A549 (cell line): ENCODE data around the gene ZNF92. TPM values are rescaled to one million over a fixed set of nuclear protein-coding genes. Genes with fewer than 3 reads are reported as not detected.
"Not testable (repeated sequence)": the region's sequence is repeated elsewhere in the genome, so short reads cannot be mapped to it uniquely, and the experiment has no call there.

Source experiments
- ATAC-seq, 2 experiments: fragments of 200-7000 bp in 1 of 2; fragments of >200 bp in 1 of 2; cut with Nextera tagmentation in 1 of 2; cut with Tn5 transposase in 1 of 2; 3 replicates each; pipeline versions ENCODE4 v1.8.0 to v1.9.1; 2018 to 2020; ENCODE audit warnings: mild to moderate bottlenecking in 1 of 2, moderate library complexity in 1 of 2
- CTCF ChIA-PET: fragments of 300-600 bp; sonication (Branson Sonifier 250); formaldehyde crosslinking; extraction: SDS; loops from one replicate; lab custom pipeline; 2021; ENCODE audit warnings: antibody characterized with exemption, inconsistent platforms; lab: Yijun Ruan, JAX
- POLR2A ChIA-PET: fragments of 350-600 bp; formaldehyde crosslinking; extraction: SDS; loops from one replicate; lab custom pipeline; 2021; ENCODE audit warnings: antibody characterized with exemption, inconsistent platforms; lab: Yijun Ruan, JAX
- DNase-seq, 2 experiments: peaks; one replicate each; pipeline versions ENCODE4 v3.0.0 to v3.0.0-alpha.2; 2011 to 2016; ENCODE audit warnings: low read depth in 1 of 2, low spot score in 1 of 2
- FAIRE-seq: peaks from 2 replicates; lab custom pipeline; 2011; peaks lifted over from hg19 to GRCh38; lab: Jason Lieb, UNC
- H3K27ac ChIP-seq, 2 experiments: fragments of >200 bp; sonication (Bioruptor Twin); formaldehyde crosslinking; 3 replicates each; pipeline ENCODE4 v1.5.1; 2016 to 2017
- H3K4me1 ChIP-seq: fragments of >200 bp; sonication (Bioruptor Twin); formaldehyde crosslinking; 3 replicates; pipeline ENCODE4 v1.6.1; 2016
- H3K4me2 ChIP-seq: fragments of >200 bp; sonication (Bioruptor Twin); formaldehyde crosslinking; 3 replicates; pipeline ENCODE4 v1.6.1; 2016
- H3K4me3 ChIP-seq: fragments of >200 bp; sonication (Bioruptor Twin); formaldehyde crosslinking; 3 replicates; pipeline ENCODE4 v1.5.1; 2016
- H3K9me3 ChIP-seq: fragments of >200 bp; sonication (Bioruptor Twin); formaldehyde crosslinking; 3 replicates; pipeline ENCODE4 v1.6.1; 2016
- BHLHE40 ChIP-seq: IDR thresholded peaks from 2 replicates; pipeline ENCODE4 v1.6.1; 2012; ENCODE audit warnings: low read depth, low read length, inconsistent platforms
- CBX8 ChIP-seq: fragments of 200-600 bp; sonication (generic); IDR thresholded peaks from 2 replicates; pipeline ENCODE4 v1.6.1; 2016
- CEBPB ChIP-seq, 2 experiments: fragments of >200 bp in 1 of 2; sonication (Bioruptor Twin) in 1 of 2; formaldehyde crosslinking in 1 of 2; IDR thresholded peaks; 2 replicates each; pipeline ENCODE4 v1.6.1; 2012 to 2016
- EHF ChIP-seq: fragments of 250-450 bp; sonication (Bioruptor Pico); IDR thresholded peaks from 2 replicates; pipeline ENCODE4 v1.5.0; 2020; ENCODE audit warnings: mild to moderate bottlenecking
- EP300 ChIP-seq, 2 experiments: fragments of >200 bp; sonication (Bioruptor Twin); formaldehyde crosslinking; IDR thresholded peaks; 2 replicates in 1 of 2; 3 replicates in 1 of 2; pipeline ENCODE4 v1.6.1; 2016 to 2017
- ESRRA ChIP-seq: fragments of 150-350 bp; IDR thresholded peaks from 2 replicates; pipeline ENCODE4 v1.6.1; 2014; ENCODE audit warnings: mild to moderate bottlenecking, low read length, borderline replicate concordance
- FOSL2 ChIP-seq, 2 experiments: fragments of 450-650 bp in 1 of 2; fragments of >200 bp in 1 of 2; sonication (Bioruptor Twin) in 1 of 2; formaldehyde crosslinking; IDR thresholded peaks; 2 replicates each; pipeline versions ENCODE4 v1.5.0 to v1.6.1; 2016 to 2020; ENCODE audit warnings: mild to moderate bottlenecking in 1 of 2, moderate library complexity in 1 of 2
- FOXS1 ChIP-seq: fragments of 250-450 bp; sonication (Bioruptor Pico); IDR thresholded peaks from 2 replicates; pipeline ENCODE4 v1.5.0; 2020; ENCODE audit warnings: mild to moderate bottlenecking, moderate library complexity
- HOXB13 ChIP-seq: fragments of 250-450 bp; sonication (Bioruptor Pico); IDR thresholded peaks from 2 replicates; pipeline ENCODE4 v1.5.0; 2020; ENCODE audit warnings: low read depth, mild to moderate bottlenecking, moderate library complexity
- JUNB ChIP-seq: fragments of >200 bp; sonication (Bioruptor Twin); formaldehyde crosslinking; IDR thresholded peaks from 2 replicates; pipeline ENCODE4 v1.6.1; 2016
- KDM1A ChIP-seq: fragments of 200-600 bp; sonication (generic); IDR thresholded peaks from 2 replicates; pipeline ENCODE4 v1.6.1; 2016; ENCODE audit warnings: low read depth, mild to moderate bottlenecking
- NPAS2 ChIP-seq: fragments of 250-450 bp; sonication (Bioruptor Pico); IDR thresholded peaks from 2 replicates; pipeline ENCODE4 v1.8.0; 2022; ENCODE audit warnings: mild to moderate bottlenecking, moderate library complexity, borderline replicate concordance
- POLR2A ChIP-seq: IDR thresholded peaks from 2 replicates; pipeline ENCODE4 v1.6.1; 2012; ENCODE audit warnings: mild to moderate bottlenecking, low read length
- POLR2AphosphoS2 ChIP-seq: conservative IDR thresholded peaks from 2 replicates; pipeline ENCODE4 v1.6.1; 2012; ENCODE audit warnings: low read length, improper control_type of control experiment, inconsistent platforms
- RARB ChIP-seq: fragments of 250-450 bp; sonication (Bioruptor Pico); IDR thresholded peaks from 2 replicates; pipeline ENCODE4 v1.8.0; 2021; ENCODE audit warnings: mild to moderate bottlenecking, moderate library complexity
- WGBS: methylation state at CpG from one replicate; pipeline ENCODE4 v1.1.6; 2017; ENCODE audit errors: missing lambda C conversion rate; 5-methylcytosine and 5-hydroxymethylcytosine counted together
- polyA plus RNA-seq, 4 experiments: library from polyadenylated mRNA; depleted of rRNA in 3 of 4; stranded (reverse); fragments of >200 nt; fragmentation: RNase III in 1 of 4; extraction: RNeasy Plus Mini Kit Qiagen cat#74134 plus additional on column Dnase treatment in 1 of 4; gene quantifications; 2 replicates in 3 of 4; 3 replicates in 1 of 4; pipeline ENCODE4 v1.2.3, GENCODE V29; 2011 to 2017
- TF ChIP-seq, protein P1 (sequence below): fragments of 200-600 bp; sonication (generic); IDR thresholded peaks from 2 replicates; pipeline ENCODE4 v1.6.1; 2016; ENCODE audit warnings: antibody characterized with exemption, mild to moderate bottlenecking, moderate library complexity
- TF ChIP-seq, protein P2 (sequence below): fragments of 250-450 bp; sonication (Bioruptor Pico); IDR thresholded peaks from 2 replicates; pipeline ENCODE4 v1.5.0; 2020; ENCODE audit warnings: low read depth, mild to moderate bottlenecking, moderate library complexity
- TF ChIP-seq, protein P3 (sequence below): fragments of 150-350 bp; IDR thresholded peaks from 2 replicates; pipeline ENCODE4 v1.6.1; 2014; ENCODE audit warnings: low read depth, mild to moderate bottlenecking, low read length
- TF ChIP-seq, protein P4 (sequence below): fragments of >200 bp; sonication (Bioruptor Twin); formaldehyde crosslinking; IDR thresholded peaks from 3 replicates; pipeline ENCODE4 v1.6.1; 2016
- TF ChIP-seq, protein P5 (sequence below): IDR thresholded peaks from 2 replicates; pipeline ENCODE4 v1.6.1; 2012
- TF ChIP-seq, protein P6 (sequence below): IDR thresholded peaks from 2 replicates; pipeline ENCODE4 v1.6.1; 2012; ENCODE audit warnings: low read depth, borderline replicate concordance

The ZNF92 gene
- polyA plus RNA-seq, 2 of the 4 experiments (the other 2 are of a cell fraction) = 6.9 to 7.7 TPM

DNA sequence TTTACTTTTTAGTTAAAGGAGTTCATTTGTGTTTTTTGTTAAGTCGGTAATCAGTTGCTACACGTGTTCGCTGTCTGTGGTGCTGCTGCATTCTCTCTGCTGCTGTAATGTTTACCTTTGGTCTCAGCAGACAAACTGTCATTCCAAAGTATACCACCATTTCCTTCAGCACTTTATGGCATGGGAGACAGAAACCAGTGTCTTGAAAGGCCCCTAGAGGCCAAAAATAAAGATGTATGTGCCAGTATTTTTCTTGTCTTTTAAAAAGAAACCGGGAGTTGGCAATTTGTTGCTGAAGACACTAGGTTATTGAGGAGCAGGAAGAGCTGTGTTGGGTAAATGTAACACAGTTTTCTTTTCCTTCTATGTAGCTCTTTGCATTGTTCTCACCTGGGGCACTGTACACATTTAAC is 24.1 kb downstream of the ZNF92 start:
- Histone ChIP-seq H3K4me1 (no peaks in the 10 kb centered on the region), H3K27ac (no peak overlapping the region), H3K4me2 (no peak overlapping the region), H3K4me3 (no peak overlapping the region), H3K9me3 (peaks cover 69% of the 10 kb centered on the region)
- TF ChIP-seq, protein P1, sequence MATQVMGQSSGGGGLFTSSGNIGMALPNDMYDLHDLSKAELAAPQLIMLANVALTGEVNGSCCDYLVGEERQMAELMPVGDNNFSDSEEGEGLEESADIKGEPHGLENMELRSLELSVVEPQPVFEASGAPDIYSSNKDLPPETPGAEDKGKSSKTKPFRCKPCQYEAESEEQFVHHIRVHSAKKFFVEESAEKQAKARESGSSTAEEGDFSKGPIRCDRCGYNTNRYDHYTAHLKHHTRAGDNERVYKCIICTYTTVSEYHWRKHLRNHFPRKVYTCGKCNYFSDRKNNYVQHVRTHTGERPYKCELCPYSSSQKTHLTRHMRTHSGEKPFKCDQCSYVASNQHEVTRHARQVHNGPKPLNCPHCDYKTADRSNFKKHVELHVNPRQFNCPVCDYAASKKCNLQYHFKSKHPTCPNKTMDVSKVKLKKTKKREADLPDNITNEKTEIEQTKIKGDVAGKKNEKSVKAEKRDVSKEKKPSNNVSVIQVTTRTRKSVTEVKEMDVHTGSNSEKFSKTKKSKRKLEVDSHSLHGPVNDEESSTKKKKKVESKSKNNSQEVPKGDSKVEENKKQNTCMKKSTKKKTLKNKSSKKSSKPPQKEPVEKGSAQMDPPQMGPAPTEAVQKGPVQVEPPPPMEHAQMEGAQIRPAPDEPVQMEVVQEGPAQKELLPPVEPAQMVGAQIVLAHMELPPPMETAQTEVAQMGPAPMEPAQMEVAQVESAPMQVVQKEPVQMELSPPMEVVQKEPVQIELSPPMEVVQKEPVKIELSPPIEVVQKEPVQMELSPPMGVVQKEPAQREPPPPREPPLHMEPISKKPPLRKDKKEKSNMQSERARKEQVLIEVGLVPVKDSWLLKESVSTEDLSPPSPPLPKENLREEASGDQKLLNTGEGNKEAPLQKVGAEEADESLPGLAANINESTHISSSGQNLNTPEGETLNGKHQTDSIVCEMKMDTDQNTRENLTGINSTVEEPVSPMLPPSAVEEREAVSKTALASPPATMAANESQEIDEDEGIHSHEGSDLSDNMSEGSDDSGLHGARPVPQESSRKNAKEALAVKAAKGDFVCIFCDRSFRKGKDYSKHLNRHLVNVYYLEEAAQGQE = 0 out of 2 replicates have a peak, but pooled peaks have one; percentile 23
- no peak for TF ChIP-seq KDM1A
- DNase-seq = no peak
- no peak for ATAC-seq
- WGBS = 94% methylated on average over 4 of the region's 4 CpGs
- FAIRE-seq = no peak
- POLR2A ChIA-PET = interaction anchor here (0.8 kb wide), 1 partner anchor 24 kb away, joined by 6 read pairs; the partner anchor contains the start of gene ZNF92
- CTCF ChIA-PET = interaction anchor here (1.1 kb wide), 1 partner anchor 9 kb away, joined by 3 read pairs; no protein-coding TSS in a partner anchor

DNA sequence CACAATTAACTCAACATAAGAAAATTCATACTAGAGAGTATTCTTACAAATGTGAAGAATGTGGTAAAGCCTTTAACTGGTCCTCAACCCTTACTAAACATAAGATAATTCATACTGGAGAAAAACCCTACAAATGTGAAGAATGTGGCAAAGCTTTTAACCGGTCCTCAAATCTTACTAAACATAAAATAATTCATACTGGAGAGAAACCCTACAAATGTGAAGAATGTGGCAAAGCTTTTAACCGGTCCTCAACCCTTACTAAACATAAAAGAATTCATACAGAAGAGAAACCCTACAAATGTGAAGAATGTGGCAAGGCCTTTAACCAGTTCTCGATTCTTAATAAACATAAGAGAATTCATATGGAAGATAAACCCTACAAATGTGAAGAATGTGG is 25.0 kb downstream of the ZNF92 start:
- H3K9me3 ChIP-seq = peaks cover 76% of the 10 kb centered on the region
- H3K4me3 ChIP-seq, H3K4me1 ChIP-seq, H3K4me2 ChIP-seq, CTCF ChIA-PET, DNase-seq, FAIRE-seq, ATAC-seq, H3K27ac ChIP-seq: not testable (repeated sequence)
- 93% methylated on average over 3 of the region's 3 CpGs for WGBS
- POLR2A ChIA-PET = interaction anchor here (0.8 kb wide), 1 partner anchor 8 kb away, joined by 3 read pairs; no protein-coding TSS in a partner anchor

DNA sequence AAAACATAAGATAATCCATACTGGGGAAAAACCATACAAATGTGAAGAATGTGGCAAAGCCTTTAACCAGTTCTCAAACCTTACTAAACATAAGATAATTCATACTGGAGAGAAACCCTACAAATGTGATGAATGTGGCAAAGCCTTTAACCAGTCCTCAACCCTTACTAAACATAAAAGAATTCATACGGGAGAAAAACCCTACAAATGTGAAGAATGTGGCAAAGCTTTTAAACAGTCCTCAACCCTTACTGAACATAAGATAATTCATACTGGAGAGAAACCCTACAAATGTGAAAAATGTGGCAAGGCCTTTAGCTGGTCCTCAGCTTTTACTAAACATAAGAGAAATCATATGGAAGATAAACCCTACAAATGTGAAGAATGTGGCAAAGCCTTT is 25.4 kb downstream of the ZNF92 start:
- H3K4me3 ChIP-seq, CTCF ChIA-PET, H3K27ac ChIP-seq, H3K4me1 ChIP-seq, DNase-seq, FAIRE-seq, POLR2A ChIA-PET, H3K4me2 ChIP-seq, ATAC-seq: not testable (repeated sequence)
- H3K9me3 ChIP-seq = peaks cover 78% of the 10 kb centered on the region
- WGBS = 86% methylated on average over 1 of the region's 1 CpG

DNA sequence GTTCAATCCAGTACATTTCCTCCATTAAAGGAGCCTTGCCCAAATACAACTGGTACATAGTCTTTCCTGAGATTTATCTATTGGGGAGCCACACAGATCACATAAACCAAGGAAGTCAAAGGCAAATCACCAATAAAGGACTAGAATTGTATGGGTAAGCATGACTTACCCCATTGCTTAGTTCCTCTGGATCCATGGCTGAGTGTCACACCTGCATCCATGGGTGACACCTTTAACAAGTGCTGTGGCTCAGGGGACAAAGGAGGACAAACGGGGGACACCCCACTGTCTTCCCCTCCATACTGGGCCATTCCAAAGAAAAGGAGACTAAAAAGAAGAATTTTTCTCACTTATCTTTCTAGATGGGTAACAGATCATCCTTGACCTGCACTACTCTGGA is 30.4 kb downstream of the ZNF92 start:
- H3K4me1 ChIP-seq = no peaks in the 10 kb centered on the region
- peaks cover 48% of the 10 kb centered on the region for H3K9me3 ChIP-seq
- no peak overlapping the region for H3K27ac ChIP-seq
- H3K4me3 ChIP-seq = no peak overlapping the region
- FAIRE-seq = no peak
- CTCF ChIA-PET = no interaction called here
- 6% methylated on average over 1 of the region's 1 CpG for WGBS
- H3K4me2 ChIP-seq = no peak overlapping the region
- TF ChIP-seq EHF (CRISPR knock-in tag) = no peak
- no peak for TF ChIP-seq EP300 (IDR thresholded peaks at IDR 0.05)
- TF ChIP-seq JUNB = no peak
- no peak for TF ChIP-seq POLR2A
- TF ChIP-seq CBX8 = no peak
- TF ChIP-seq, protein P2, sequence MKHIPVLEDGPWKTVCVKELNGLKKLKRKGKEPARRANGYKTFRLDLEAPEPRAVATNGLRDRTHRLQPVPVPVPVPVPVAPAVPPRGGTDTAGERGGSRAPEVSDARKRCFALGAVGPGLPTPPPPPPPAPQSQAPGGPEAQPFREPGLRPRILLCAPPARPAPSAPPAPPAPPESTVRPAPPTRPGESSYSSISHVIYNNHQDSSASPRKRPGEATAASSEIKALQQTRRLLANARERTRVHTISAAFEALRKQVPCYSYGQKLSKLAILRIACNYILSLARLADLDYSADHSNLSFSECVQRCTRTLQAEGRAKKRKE (CRISPR knock-in tag) = no peak
- no peak for TF ChIP-seq FOSL2 (IDR thresholded peaks at IDR 0.05)
- TF ChIP-seq FOSL2 (CRISPR knock-in tag; IDR thresholded peaks at IDR 0.05) = no peak
- TF ChIP-seq POLR2AphosphoS2 = no peak
- TF ChIP-seq ESRRA = no peak
- no peak for TF ChIP-seq RARB
- TF ChIP-seq, protein P3, sequence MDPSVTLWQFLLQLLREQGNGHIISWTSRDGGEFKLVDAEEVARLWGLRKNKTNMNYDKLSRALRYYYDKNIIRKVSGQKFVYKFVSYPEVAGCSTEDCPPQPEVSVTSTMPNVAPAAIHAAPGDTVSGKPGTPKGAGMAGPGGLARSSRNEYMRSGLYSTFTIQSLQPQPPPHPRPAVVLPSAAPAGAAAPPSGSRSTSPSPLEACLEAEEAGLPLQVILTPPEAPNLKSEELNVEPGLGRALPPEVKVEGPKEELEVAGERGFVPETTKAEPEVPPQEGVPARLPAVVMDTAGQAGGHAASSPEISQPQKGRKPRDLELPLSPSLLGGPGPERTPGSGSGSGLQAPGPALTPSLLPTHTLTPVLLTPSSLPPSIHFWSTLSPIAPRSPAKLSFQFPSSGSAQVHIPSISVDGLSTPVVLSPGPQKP = no peak
- TF ChIP-seq HOXB13 (CRISPR knock-in tag) = no peak
- TF ChIP-seq, protein P4, sequence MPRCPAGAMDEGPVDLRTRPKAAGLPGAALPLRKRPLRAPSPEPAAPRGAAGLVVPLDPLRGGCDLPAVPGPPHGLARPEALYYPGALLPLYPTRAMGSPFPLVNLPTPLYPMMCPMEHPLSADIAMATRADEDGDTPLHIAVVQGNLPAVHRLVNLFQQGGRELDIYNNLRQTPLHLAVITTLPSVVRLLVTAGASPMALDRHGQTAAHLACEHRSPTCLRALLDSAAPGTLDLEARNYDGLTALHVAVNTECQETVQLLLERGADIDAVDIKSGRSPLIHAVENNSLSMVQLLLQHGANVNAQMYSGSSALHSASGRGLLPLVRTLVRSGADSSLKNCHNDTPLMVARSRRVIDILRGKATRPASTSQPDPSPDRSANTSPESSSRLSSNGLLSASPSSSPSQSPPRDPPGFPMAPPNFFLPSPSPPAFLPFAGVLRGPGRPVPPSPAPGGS = no peak
- TF ChIP-seq, protein P5, sequence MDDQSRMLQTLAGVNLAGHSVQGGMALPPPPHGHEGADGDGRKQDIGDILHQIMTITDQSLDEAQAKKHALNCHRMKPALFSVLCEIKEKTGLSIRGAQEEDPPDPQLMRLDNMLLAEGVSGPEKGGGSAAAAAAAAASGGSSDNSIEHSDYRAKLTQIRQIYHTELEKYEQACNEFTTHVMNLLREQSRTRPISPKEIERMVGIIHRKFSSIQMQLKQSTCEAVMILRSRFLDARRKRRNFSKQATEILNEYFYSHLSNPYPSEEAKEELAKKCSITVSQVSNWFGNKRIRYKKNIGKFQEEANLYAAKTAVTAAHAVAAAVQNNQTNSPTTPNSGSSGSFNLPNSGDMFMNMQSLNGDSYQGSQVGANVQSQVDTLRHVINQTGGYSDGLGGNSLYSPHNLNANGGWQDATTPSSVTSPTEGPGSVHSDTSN = no peak
- TF ChIP-seq, protein P6, sequence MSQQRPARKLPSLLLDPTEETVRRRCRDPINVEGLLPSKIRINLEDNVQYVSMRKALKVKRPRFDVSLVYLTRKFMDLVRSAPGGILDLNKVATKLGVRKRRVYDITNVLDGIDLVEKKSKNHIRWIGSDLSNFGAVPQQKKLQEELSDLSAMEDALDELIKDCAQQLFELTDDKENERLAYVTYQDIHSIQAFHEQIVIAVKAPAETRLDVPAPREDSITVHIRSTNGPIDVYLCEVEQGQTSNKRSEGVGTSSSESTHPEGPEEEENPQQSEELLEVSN = no peak
- no peak for TF ChIP-seq BHLHE40
- no peak for TF ChIP-seq FOXS1 (CRISPR knock-in tag)
- TF ChIP-seq CEBPB (IDR thresholded peaks at IDR 0.05) = no peak
- no peak for TF ChIP-seq NPAS2 (CRISPR knock-in tag)
- POLR2A ChIA-PET = no interaction called here
- DNase-seq = no peak
- peak in 1 of 2 experiments; percentile 28; a peak in 2 of 6 replicates for ATAC-seq
